Mesenchymal stem cell (in vitro differentiated cells and primary cell): ENCODE results near the gene FUT9.

Experiments used
- DNase-seq: peaks from one replicate; pipeline ENCODE4 v3.0.0-alpha.2; 2013
- H2AFZ ChIP-seq: one replicate; pipeline ENCODE4 v1.6.1; 2013; ENCODE audit warnings: low read depth, mild to moderate bottlenecking, control low read depth, inconsistent platforms, low read length, moderate library complexity
- H2AK5ac ChIP-seq: 2 replicates; pipeline ENCODE4 v1.6.1; 2013; ENCODE audit warnings: low read length, moderate library complexity, mild to moderate bottlenecking, inconsistent platforms; ENCODE audit not compliant: severe bottlenecking
- H2BK120ac ChIP-seq: one replicate; pipeline ENCODE4 v1.6.1; 2013; ENCODE audit warnings: low read depth, mild to moderate bottlenecking, inconsistent platforms, low read length, moderate library complexity
- H2BK12ac ChIP-seq, 2 experiments: one replicate each; pipeline ENCODE4 v1.6.1; 2013; ENCODE audit warnings: inconsistent platforms in 2 of 2, low read length in 2 of 2, mild to moderate bottlenecking in 2 of 2, moderate library complexity in 2 of 2, control low read depth in 1 of 2
- H2BK15ac ChIP-seq: one replicate; pipeline ENCODE4 v1.6.1; 2013; ENCODE audit warnings: mild to moderate bottlenecking, low read depth, inconsistent platforms; ENCODE audit not compliant: poor library complexity, severe bottlenecking
- H2BK5ac ChIP-seq: 2 replicates; pipeline ENCODE4 v1.6.1; 2013; ENCODE audit warnings: low read depth, mild to moderate bottlenecking, low read length, control low read depth, inconsistent platforms; ENCODE audit not compliant: poor library complexity, severe bottlenecking
- H3K14ac ChIP-seq, 2 experiments: one replicate each; pipeline ENCODE4 v1.6.1; 2013; ENCODE audit warnings: inconsistent platforms in 2 of 2, low read length in 2 of 2, control low read depth in 1 of 2, mild to moderate bottlenecking in 1 of 2, moderate library complexity in 1 of 2
- H3K18ac ChIP-seq, 2 experiments: one replicate each; pipeline ENCODE4 v1.6.1; 2013; ENCODE audit warnings: inconsistent platforms in 2 of 2, low read length in 2 of 2, control low read depth in 1 of 2, low read depth in 1 of 2, mild to moderate bottlenecking in 1 of 2
- H3K23ac ChIP-seq, 2 experiments: one replicate each; pipeline ENCODE4 v1.6.1; 2013; ENCODE audit warnings: inconsistent platforms in 2 of 2, low read length in 2 of 2, mild to moderate bottlenecking in 2 of 2, moderate library complexity in 2 of 2, control low read depth in 1 of 2
- H3K27ac ChIP-seq: 2 replicates; pipeline ENCODE4 v1.5.1; 2013; ENCODE audit warnings: mild to moderate bottlenecking, moderate library complexity, low read length, control low read depth, inconsistent platforms; ENCODE audit not compliant: poor library complexity, severe bottlenecking
- H3K27me3 ChIP-seq, 2 experiments: 2 replicates each; pipeline versions ENCODE4 v1.6.1 to v1.7.0; 2013; ENCODE audit warnings: low read length in 2 of 2, mild to moderate bottlenecking in 2 of 2, moderate library complexity in 2 of 2, control low read depth in 1 of 2, inconsistent platforms in 1 of 2; ENCODE audit not compliant: control insufficient read depth in 1 of 2, insufficient read depth in 1 of 2
- H3K36me3 ChIP-seq, 2 experiments: 2 replicates each; pipeline versions ENCODE4 v1.6.1 to v1.7.0; 2013; ENCODE audit warnings: low read length in 2 of 2, control low read depth in 1 of 2, inconsistent platforms in 1 of 2, low read depth in 1 of 2, mild to moderate bottlenecking in 1 of 2; ENCODE audit not compliant: insufficient read depth in 2 of 2, control insufficient read depth in 1 of 2
- H3K4ac ChIP-seq, 2 experiments: one replicate each; pipeline ENCODE4 v1.6.1; 2013; ENCODE audit warnings: inconsistent platforms in 2 of 2, low read length in 2 of 2, mild to moderate bottlenecking in 2 of 2, moderate library complexity in 2 of 2, control low read depth in 1 of 2, low read depth in 1 of 2
- H3K4me1 ChIP-seq: 2 replicates; pipeline ENCODE4 v1.6.1; 2013; ENCODE audit warnings: low read depth, low read length, control low read depth; ENCODE audit not compliant: control insufficient read depth, insufficient read depth
- H3K4me2 ChIP-seq: 2 replicates; pipeline ENCODE4 v1.6.1; 2013; ENCODE audit warnings: low read length, mild to moderate bottlenecking, inconsistent platforms; ENCODE audit not compliant: poor library complexity, severe bottlenecking
- H3K4me3 ChIP-seq, 2 experiments: 2 replicates each; pipeline versions ENCODE4 v1.5.1 to v1.7.0; 2013; ENCODE audit warnings: low read length in 2 of 2, mild to moderate bottlenecking in 2 of 2, control low read depth in 1 of 2, low read depth in 1 of 2; ENCODE audit not compliant: insufficient read depth in 1 of 2
- H3K79me1 ChIP-seq: replicated peaks from 2 replicates; pipeline ENCODE4 v1.6.1; 2013; ENCODE audit warnings: mild to moderate bottlenecking, control low read depth, low read length, inconsistent platforms; ENCODE audit not compliant: poor library complexity, severe bottlenecking
- H3K9ac ChIP-seq: 2 replicates; pipeline ENCODE4 v1.7.0; 2013; ENCODE audit warnings: mild to moderate bottlenecking, low read length, moderate library complexity
- H3K9me3 ChIP-seq: 2 replicates; pipeline ENCODE4 v1.7.0; 2013; ENCODE audit warnings: mild to moderate bottlenecking, low read length; ENCODE audit not compliant: control insufficient read depth
- H4K8ac ChIP-seq: one replicate; pipeline ENCODE4 v1.6.1; 2013; ENCODE audit warnings: inconsistent platforms, mild to moderate bottlenecking, low read length, moderate library complexity
- H4K91ac ChIP-seq: one replicate; pipeline ENCODE4 v1.6.1; 2013; ENCODE audit warnings: mild to moderate bottlenecking, low read length, inconsistent platforms
- WGBS: methylation state at CpG from one replicate; pipeline ENCODE4 v1.1.7; 2013; ENCODE audit warnings: mixed read lengths; 5-methylcytosine and 5-hydroxymethylcytosine counted together

Gene FUT9

DNA sequence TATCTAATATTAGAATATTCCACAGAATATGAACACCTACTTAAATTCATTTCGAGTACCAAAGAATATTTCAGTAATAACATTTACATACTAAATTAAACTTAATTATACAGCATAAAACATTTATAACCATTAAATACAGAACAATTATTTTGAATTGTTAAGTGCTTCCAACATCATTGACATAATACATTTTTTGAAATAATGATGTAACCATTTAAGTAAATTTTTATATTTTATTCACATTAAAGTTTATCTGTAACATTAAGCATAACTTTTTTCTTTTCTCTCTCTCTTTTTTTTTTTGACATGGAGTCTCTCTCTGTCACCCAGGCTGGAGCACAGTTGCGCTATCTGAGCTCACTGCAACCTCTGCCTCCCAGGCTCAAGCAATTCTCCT, 44.5 kb downstream of the FUT9 start:
- Histone ChIP-seq H2BK12ac (no peak overlapping the region), H3K27me3 (no peaks in the 10 kb centered on the region), H3K14ac (no peak overlapping the region), H2AFZ (no peak overlapping the region), H3K9me3 (peaks cover 4% of the 10 kb centered on the region), H4K8ac (no peak overlapping the region), H2AK5ac (no peak overlapping the region), H2BK15ac (no peak overlapping the region), H3K4me3 (no peak overlapping the region), H3K79me1 (no peaks in the 10 kb centered on the region), H2BK120ac (no peak overlapping the region), H3K4ac (no peak overlapping the region), H3K4me1 (no peaks in the 10 kb centered on the region), H4K91ac (no peak overlapping the region), H3K9ac (no peak overlapping the region), H2BK5ac (no peak overlapping the region), H3K4me2 (no peak overlapping the region), H3K23ac (no peak overlapping the region), H3K18ac (no peak overlapping the region), H3K27ac (no peak overlapping the region), H3K36me3 (no peaks in the 10 kb centered on the region)
- 88% methylated on average over 1 of the region's 2 CpGs for WGBS
- no peak for DNase-seq

DNA sequence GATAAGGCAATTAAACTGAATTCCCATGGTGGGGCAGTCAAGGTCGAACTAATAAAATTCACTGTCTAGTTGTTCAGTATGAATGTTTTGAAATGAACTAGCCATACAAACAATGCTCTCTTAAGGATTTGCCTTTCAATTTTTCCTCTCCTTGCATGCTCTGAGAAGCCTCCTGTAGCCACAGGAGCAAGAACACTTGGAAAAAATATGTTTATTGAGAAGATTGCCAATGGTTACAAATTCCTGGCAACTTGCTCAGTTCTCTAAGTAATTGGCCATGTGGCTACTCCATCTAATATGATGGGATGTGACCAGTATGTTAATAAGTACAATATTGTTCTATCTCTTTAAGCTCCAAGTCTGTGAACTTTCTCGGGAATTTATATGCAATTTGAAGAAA, 49.4 kb downstream of the FUT9 start:
- Histone ChIP-seq H3K14ac (no peak overlapping the region), H3K18ac (no peak overlapping the region), H4K8ac (no peak overlapping the region), H3K9ac (no peak overlapping the region), H3K4me3 (no peak overlapping the region), H3K4me2 (no peak overlapping the region), H2BK120ac (no peak overlapping the region), H3K36me3 (no peaks in the 10 kb centered on the region), H4K91ac (no peak overlapping the region), H2AFZ (no peak overlapping the region), H3K9me3 (peaks cover 4% of the 10 kb centered on the region), H3K27ac (no peak overlapping the region), H3K23ac (no peak overlapping the region), H3K4ac (no peak overlapping the region), H2AK5ac (no peak overlapping the region), H2BK15ac (no peak overlapping the region), H3K27me3 (no peaks in the 10 kb centered on the region), H3K4me1 (no peaks in the 10 kb centered on the region), H2BK12ac (no peak overlapping the region), H3K79me1 (no peaks in the 10 kb centered on the region), H2BK5ac (no peak overlapping the region)
- WGBS: no CpG with 5 or more reads among the region's 2 CpGs
- no peak for DNase-seq

DNA sequence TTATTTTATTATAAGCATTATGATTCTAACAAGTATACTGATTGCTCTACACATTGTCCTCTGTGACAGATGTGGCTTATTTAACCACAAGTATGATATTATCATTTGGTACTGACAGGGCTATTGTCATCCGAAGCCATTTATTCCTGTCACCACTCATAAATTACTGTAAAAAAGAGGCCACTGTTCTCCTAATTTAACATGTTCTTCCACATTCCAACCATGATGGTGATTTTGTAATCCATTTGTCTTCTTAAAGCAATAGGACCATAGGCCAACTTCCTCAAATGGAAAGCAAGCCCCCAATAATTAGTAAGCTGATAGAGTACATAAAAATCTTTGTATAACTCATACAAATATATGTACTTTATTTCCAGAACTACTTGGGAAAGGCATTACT, 50.6 kb downstream of the FUT9 start:
- Histone ChIP-seq H4K8ac (no peak overlapping the region), H3K4ac (no peak overlapping the region), H2BK120ac (no peak overlapping the region), H3K23ac (no peak overlapping the region), H3K9me3 (peaks cover 4% of the 10 kb centered on the region), H3K4me1 (no peaks in the 10 kb centered on the region), H2AK5ac (no peak overlapping the region), H3K4me2 (no peak overlapping the region), H2BK5ac (no peak overlapping the region), H2BK12ac (no peak overlapping the region), H3K36me3 (no peaks in the 10 kb centered on the region), H2AFZ (no peak overlapping the region), H3K79me1 (no peaks in the 10 kb centered on the region), H3K18ac (no peak overlapping the region), H3K4me3 (no peak overlapping the region), H3K27ac (no peak overlapping the region), H3K27me3 (no peaks in the 10 kb centered on the region), H2BK15ac (no peak overlapping the region), H3K9ac (no peak overlapping the region), H3K14ac (no peak overlapping the region), H4K91ac (no peak overlapping the region)
- 94% methylated on average over 1 of the region's 1 CpG for WGBS
- no peak for DNase-seq

DNA sequence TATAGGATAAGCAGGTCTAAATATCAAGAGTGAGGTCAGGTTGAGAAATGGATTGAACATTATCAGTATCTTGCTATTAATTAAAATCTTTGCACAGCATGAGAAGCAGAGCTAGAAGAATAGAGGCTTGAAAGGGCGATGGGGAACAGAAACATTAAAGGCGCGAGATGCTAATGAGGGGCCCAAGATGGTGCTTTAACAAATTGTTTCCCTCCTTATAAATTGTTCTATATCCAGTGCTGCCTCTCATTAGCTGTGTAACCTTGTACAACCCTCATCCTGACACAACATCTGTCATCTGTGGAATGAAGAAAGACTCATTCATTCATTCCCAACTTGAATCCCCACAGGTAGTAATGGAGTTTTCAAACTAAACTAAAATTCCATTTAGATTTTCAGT, 57.8 kb downstream of the FUT9 start:
- DNase-seq: no peak
- Histone ChIP-seq H3K4me2 (no peak overlapping the region), H3K27me3 (no peaks in the 10 kb centered on the region), H4K91ac (no peak overlapping the region), H3K9ac (no peak overlapping the region), H3K79me1 (no peaks in the 10 kb centered on the region), H2AK5ac (no peak overlapping the region), H3K4me3 (no peak overlapping the region), H2AFZ (no peak overlapping the region), H3K9me3 (no peaks in the 10 kb centered on the region), H4K8ac (no peak overlapping the region), H3K18ac (no peak overlapping the region), H2BK12ac (no peak overlapping the region), H2BK5ac (no peak overlapping the region), H2BK120ac (no peak overlapping the region), H3K36me3 (no peaks in the 10 kb centered on the region), H3K4ac (no peak overlapping the region), H2BK15ac (no peak overlapping the region), H3K14ac (no peak overlapping the region), H3K27ac (no peak overlapping the region), H3K23ac (no peak overlapping the region), H3K4me1 (no peaks in the 10 kb centered on the region)
- 93% methylated on average over 3 of the region's 3 CpGs for WGBS
